GM12875 (cell line): Measurements from ENCODE around the gene ACSS1.

Source experiments
- H3K4me3 ChIP-seq: one replicate; pipeline ENCODE4 v1.5.1; 2011; ENCODE audit warnings: low read depth, low read length, control low read depth
- CTCF ChIP-seq: IDR thresholded peaks from 2 replicates; pipeline ENCODE4 v1.5.1; 2011; ENCODE audit warnings: low read depth, mild to moderate bottlenecking, control low read depth, inconsistent platforms, low read length, moderate library complexity, borderline replicate concordance; ENCODE audit not compliant: insufficient read depth

Gene ACSS1

GRCh38 chr20:25054096-25054820 lies 3.7 kb downstream of the ACSS1 start:
- no peak for TF ChIP-seq CTCF

GRCh38 chr20:25053255-25054031 lies 4.5 kb downstream of the ACSS1 start:
- H3K4me3 ChIP-seq = no peak overlapping the region
- no peak for TF ChIP-seq CTCF

More at GRCh38 chr20:25054096-25054820, 3.7 kb downstream of the ACSS1 start:
- H3K4me3 ChIP-seq = no peak overlapping the region

- H3K4me3 ChIP-seq = no peak overlapping the region
- no peak for TF ChIP-seq CTCF
Measured at GRCh38 chr20:25052255-25053194, 5.4 kb downstream of the ACSS1 start.

GRCh38 chr20:25051386-25052155 lies 6.4 kb downstream of the ACSS1 start:
- TF ChIP-seq CTCF = no peak
- H3K4me3 ChIP-seq = no peak overlapping the region

- TF ChIP-seq CTCF = no peak
- no peak overlapping the region for H3K4me3 ChIP-seq
Measured at GRCh38 chr20:25050501-25051350, 7.2 kb downstream of the ACSS1 start.
